Caco-2 (cell line): ENCODE data around the gene EMILIN3. TPM values are rescaled to one million over a fixed set of nuclear protein-coding genes. Genes with fewer than 3 reads are reported as not detected.

Source experiments
- Bru-seq: library from RNA; stranded (reverse); fragments of 400-500 nt; gene quantifications from one replicate; lab custom pipeline; 2021; lab: Mats Ljungman, UMichigan
- BruChase-seq, 2 experiments: library from RNA; stranded (reverse); fragments of 400-500 nt; gene quantifications; one replicate each; lab custom pipeline; 2021; lab: Mats Ljungman, UMichigan
- BruUV-seq: library from RNA; stranded (reverse); fragments of 400-500 nt; replicated peaks from 2 replicates; lab custom pipeline; 2021; lab: Mats Ljungman, UMichigan
- CTCF ChIA-PET: fragments of 300-600 bp; sonication (Branson Sonifier 250); formaldehyde crosslinking; loops from one replicate; lab custom pipeline; 2022; ENCODE audit warnings: antibody characterized with exemption; lab: Charles Lee
- POLR2A ChIA-PET: fragments of 300-600 bp; sonication (Branson Sonifier 250); formaldehyde crosslinking; loops from one replicate; lab custom pipeline; 2022; ENCODE audit warnings: antibody characterized with exemption; lab: Charles Lee
- DNase-seq, 2 experiments: peaks; one replicate each; pipeline versions ENCODE4 v3.0.0 to v3.0.0-alpha.2; 2020 to 2022
- H3K27me3 ChIP-seq: replicated peaks from 2 replicates; pipeline ENCODE4 v1.6.0; 2011; ENCODE audit warnings: low read length; ENCODE audit not compliant: control insufficient read depth, insufficient read depth
- H3K36me3 ChIP-seq: 2 replicates; pipeline ENCODE4 v1.5.1; 2011; ENCODE audit warnings: low read length; ENCODE audit not compliant: control insufficient read depth, insufficient read depth
- H3K4me1 ChIP-seq: fragments of 250-450 bp; sonication (Bioruptor Pico); 2 replicates; pipeline ENCODE4 v1.5.1; 2020; ENCODE audit warnings: mild to moderate bottlenecking
- H3K4me3 ChIP-seq: 2 replicates; pipeline ENCODE4 v1.5.1; 2011; ENCODE audit warnings: low read depth, mild to moderate bottlenecking, control low read depth, low read length
- H3K9me3 ChIP-seq: fragments of 250-450 bp; sonication (Bioruptor Pico); 2 replicates; pipeline ENCODE4 v1.5.1; 2020; ENCODE audit warnings: mild to moderate bottlenecking, moderate library complexity
- H3K27ac Mint-ChIP-seq: one replicate; pipeline ENCODE4 v1.8.0; 2022; ENCODE audit warnings: mixed read lengths; ENCODE audit not compliant: unreplicated experiment
- H3K27me3 Mint-ChIP-seq: one replicate; pipeline ENCODE4 v1.8.0; 2022; ENCODE audit warnings: mixed read lengths; ENCODE audit not compliant: insufficient read depth, unreplicated experiment
- H3K36me3 Mint-ChIP-seq: one replicate; pipeline ENCODE4 v1.8.0; 2022; ENCODE audit warnings: mild to moderate bottlenecking, mixed read lengths; ENCODE audit not compliant: insufficient read depth, unreplicated experiment
- H3K4me1 Mint-ChIP-seq: one replicate; pipeline ENCODE4 v1.8.0; 2022; ENCODE audit warnings: low read depth, mixed read lengths; ENCODE audit not compliant: unreplicated experiment
- H3K4me3 Mint-ChIP-seq: one replicate; pipeline ENCODE4 v1.8.0; 2022; ENCODE audit warnings: mild to moderate bottlenecking, moderate library complexity, mixed read lengths; ENCODE audit not compliant: unreplicated experiment
- H3K9me3 Mint-ChIP-seq: one replicate; pipeline ENCODE4 v1.8.0; 2022; ENCODE audit warnings: mixed read lengths; ENCODE audit not compliant: unreplicated experiment
- CTCF ChIP-seq, 2 experiments: fragments of 200-600 bp in 1 of 2; IDR thresholded peaks; 1 replicate in 1 of 2; 2 replicates in 1 of 2; pipeline versions ENCODE4 v1.5.1 to v1.8.0; 2011 to 2022; ENCODE audit warnings: antibody characterized with exemption in 1 of 2, control low read depth in 1 of 2, inconsistent platforms in 1 of 2, low read depth in 1 of 2, low read length in 1 of 2, mild to moderate bottlenecking in 1 of 2, moderate library complexity in 1 of 2; ENCODE audit not compliant: insufficient read depth in 1 of 2, severe bottlenecking in 1 of 2, unreplicated experiment in 1 of 2
- intact Hi-C: fragments of 100-400 bp; cut with micrococcal nuclease; formaldehyde crosslinking; loops from one replicate; pipeline ENCODE4 v1.10.0; 2022; ENCODE audit not compliant: unreplicated experiment
- long read RNA-seq: library from polyadenylated mRNA; stranded (forward); transcript quantifications from one replicate; pipeline ENCODE4 v2.0.0, GENCODE V29; 2022
- total RNA-seq: library from RNA; stranded (reverse); gene quantifications from 2 replicates; pipeline ENCODE4 v1.2.3, GENCODE V29; 2022

Gene EMILIN3
- 0.50 and 0.51 TPM in 2 replicates for total RNA-seq
- Bru-seq, nascent RNA: percentile 9 among the genes with signal in this experiment
- BruChase-seq, experiment 1, labeled RNA remaining after a 2-hour chase: percentile 21 among the genes with signal in this experiment
- percentile 25 among the genes with signal in this experiment for BruChase-seq, experiment 2, labeled RNA remaining after a 6-hour chase
- long read RNA-seq, partial matches to known transcripts: 0 of 31 reads
- long read RNA-seq, other reads (novel, unspliced or antisense): 31 of 31 reads

DNA sequence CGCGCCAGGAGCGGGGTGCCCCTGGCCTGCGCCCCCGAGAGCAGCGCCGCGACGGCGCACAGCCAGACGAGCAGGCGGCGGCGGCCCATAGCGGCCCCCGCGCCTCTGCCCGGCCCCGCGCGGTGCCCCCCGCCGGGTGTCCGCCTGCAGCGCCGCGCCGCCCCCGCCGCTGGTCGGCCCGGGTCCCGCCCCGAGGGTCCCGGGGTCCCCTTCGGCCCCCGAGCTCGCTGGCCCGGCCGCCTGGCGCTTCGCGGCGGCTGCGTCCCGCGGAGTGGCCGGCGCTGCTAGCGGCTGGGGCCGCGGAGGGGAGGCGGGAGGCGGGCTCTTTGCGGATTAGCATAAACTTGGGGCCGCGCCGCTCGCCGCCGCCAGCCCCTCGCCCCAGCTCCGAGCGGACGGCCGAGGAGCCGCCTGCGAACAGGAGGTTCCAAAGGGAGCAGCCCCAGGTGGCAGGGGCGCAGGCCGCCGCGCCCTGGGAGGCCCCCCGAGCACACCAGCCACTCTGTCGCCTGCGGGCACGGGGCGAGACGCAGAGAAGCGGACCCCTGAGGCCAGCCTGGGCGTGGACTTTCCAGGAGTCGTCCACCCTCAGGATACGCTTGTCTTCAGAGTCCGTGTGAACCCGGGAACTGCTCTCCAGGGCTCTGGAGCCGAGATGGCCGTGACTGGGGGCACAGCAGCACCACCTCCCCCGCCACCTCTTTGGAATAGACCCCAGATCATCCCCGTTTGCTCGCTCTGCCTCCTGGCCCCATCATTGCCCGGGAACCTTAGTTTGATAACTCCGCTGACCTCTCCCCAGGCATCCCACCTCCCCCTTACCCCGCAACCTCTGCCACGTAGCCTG is at the start of gene EMILIN3:
TSS of gene EMILIN3 (minus strand) at position 273 of the 847 bp plus-strand sequence. CDS start at position 89, 184 bp downstream.
- Histone ChIP-seq H3K4me1 (0 out of 2 replicates have a peak, but pooled peaks cover 6% of the 10 kb centered on the region), H3K9me3 (0 out of 2 replicates have a peak, but pooled peaks cover 4% of the 10 kb centered on the region), H3K36me3 (no peaks in the 10 kb centered on the region), H3K4me3 (peak within 1 kb of the TSS; percentile 23), H3K27me3 (peaks cover 8% of the 10 kb centered on the region)
- H3K27ac Mint-ChIP-seq: no peak within 1 kb of the TSS
- peak within 1 kb of the TSS; percentile 64 for H3K4me3 Mint-ChIP-seq
- peaks cover 8% of the 10 kb centered on the region for H3K9me3 Mint-ChIP-seq
- peaks cover 11% of the 10 kb centered on the region for H3K4me1 Mint-ChIP-seq
- intact Hi-C loops: no loop called here
- no TSS peak for BruUV-seq
- ChIA-PET POLR2A (interaction anchor here (0.8 kb wide), 1 partner anchor 27 kb away, joined by 5 read pairs; no protein-coding TSS in a partner anchor), CTCF (interaction anchor here (0.6 to 1.1 kb wide), 2 partner anchors 24 to 129 kb away, joined by 3 read pairs; no protein-coding TSS in a partner anchor)
- no peak for TF ChIP-seq CTCF (IDR thresholded peaks at IDR 0.05; ENCODE audit: insufficient read depth in 1 of 2, low read depth in 1 of 2, low read length in 1 of 2, severe bottlenecking in 1 of 2, unreplicated experiment in 1 of 2)
- peaks cover 6% of the 10 kb centered on the region for H3K36me3 Mint-ChIP-seq
- H3K27me3 Mint-ChIP-seq: peaks cover 28% of the 10 kb centered on the region
- DNase-seq: peak in 1 of 2 experiments; percentile 46

GRCh38 chr20:41415191-41415590 is 48.6 kb upstream of the EMILIN3 start:
- Histone ChIP-seq H3K9me3 (no peaks in the 10 kb centered on the region), H3K27me3 (no peaks in the 10 kb centered on the region), H3K4me3 (no peak overlapping the region), H3K4me1 (no peaks in the 10 kb centered on the region), H3K36me3 (peaks cover 15% of the 10 kb centered on the region)
- intact Hi-C loops: no loop called here
- Mint-ChIP-seq H3K27me3 (no peaks in the 10 kb centered on the region), H3K4me3 (no peak overlapping the region), H3K4me1 (no peaks in the 10 kb centered on the region), H3K9me3 (no peaks in the 10 kb centered on the region), H3K36me3 (peaks cover 45% of the 10 kb centered on the region), H3K27ac (no peak overlapping the region)
- DNase-seq: no peak
- BruUV-seq: no TSS peak
- CTCF ChIA-PET: no interaction called here
- POLR2A ChIA-PET: no interaction called here
- no peak for TF ChIP-seq CTCF (IDR thresholded peaks at IDR 0.05; ENCODE audit: insufficient read depth in 1 of 2, low read depth in 1 of 2, low read length in 1 of 2, severe bottlenecking in 1 of 2, unreplicated experiment in 1 of 2)

GRCh38 chr20:41413169-41413568 is 46.6 kb upstream of the EMILIN3 start:
- Histone ChIP-seq H3K27me3 (no peaks in the 10 kb centered on the region), H3K4me3 (no peak overlapping the region), H3K9me3 (no peaks in the 10 kb centered on the region), H3K36me3 (peaks cover 18% of the 10 kb centered on the region), H3K4me1 (no peaks in the 10 kb centered on the region)
- TF ChIP-seq CTCF (IDR thresholded peaks at IDR 0.05; ENCODE audit: insufficient read depth in 1 of 2, low read depth in 1 of 2, low read length in 1 of 2, severe bottlenecking in 1 of 2, unreplicated experiment in 1 of 2): no peak
- no peak overlapping the region for H3K27ac Mint-ChIP-seq
- ChIA-PET POLR2A (no interaction called here), CTCF (interaction anchor here (1.0 to 1.1 kb wide), 2 partner anchors 73 to 240 kb away, joined by 3 to 4 read pairs; no protein-coding TSS in a partner anchor)
- no peaks in the 10 kb centered on the region for H3K27me3 Mint-ChIP-seq
- intact Hi-C loops: no loop called here
- DNase-seq: no peak
- no peaks in the 10 kb centered on the region for H3K9me3 Mint-ChIP-seq
- H3K36me3 Mint-ChIP-seq: peaks cover 51% of the 10 kb centered on the region
- no peak overlapping the region for H3K4me3 Mint-ChIP-seq
- BruUV-seq: no TSS peak
- no peaks in the 10 kb centered on the region for H3K4me1 Mint-ChIP-seq
